NCI-H2171 (cell line): ENCODE results near the gene RPIA.
"Not testable (repeated sequence)": the region's sequence is repeated elsewhere in the genome, so short reads cannot be mapped to it uniquely, and the experiment has no call there.

ENCODE experiments used
- DNase-seq: peaks from one replicate; lab custom pipeline; 2025; lab: John Stamatoyannopoulos, UW

Gene RPIA

GRCh38 chr2:88773233-88774028 lies 82.0 kb downstream of the RPIA start:
- not testable (repeated sequence) for DNase-seq

- DNase-seq, result not testable (repeated sequence)
These were observed 97.7 kb downstream of the RPIA start for GRCh38 chr2:88789213-88789612.

- not testable (repeated sequence) for DNase-seq
These were observed 104.5 kb downstream of the RPIA start for GRCh38 chr2:88795932-88796331.

- DNase-seq, result not testable (repeated sequence)
These were observed 105.0 kb downstream of the RPIA start for GRCh38 chr2:88796523-88796922.

- DNase-seq, result not testable (repeated sequence)
These were observed 105.7 kb downstream of the RPIA start for GRCh38 chr2:88797164-88797563.
